GM12892 (cell line): ENCODE results near the gene C18orf54.

ENCODE experiments used
- POLR2A ChIP-seq: IDR thresholded peaks from 2 replicates; pipeline ENCODE4 v1.6.1; 2011; ENCODE audit warnings: low read depth, low read length, control low read depth
- POLR2AphosphoS5 ChIP-seq: IDR thresholded peaks from 2 replicates; pipeline ENCODE4 v1.6.1; 2011; ENCODE audit warnings: low read depth, low read length, control low read depth
- TAF1 ChIP-seq: IDR thresholded peaks from 2 replicates; pipeline ENCODE4 v1.6.1; 2011; ENCODE audit warnings: low read depth, mild to moderate bottlenecking, control low read depth, low read length, borderline replicate concordance

GRCh38 chr18:54329787-54330186 is 27.9 kb upstream of the C18orf54 start:
- TF ChIP-seq POLR2AphosphoS5 (no peak), POLR2A (no peak), TAF1 (no peak)
